Activated CD8-positive, alpha-beta T cell treated with anti-CD3 and anti-CD28 coated beads, Interleukin-2, amount 10 ng/mL, durations not matched to agents 7 days and 5 days (primary cell): ENCODE measurements around the gene ENTHD1. TPM values are rescaled to one million over a fixed set of nuclear protein-coding genes. Genes with fewer than 3 reads are reported as not detected.
A peak's percentile ranks its signal among the peaks of the same experiment; 100 is the strongest.

ENCODE experiments used
- ATAC-seq: fragments of 150-1000 bp; cut with Tn5 transposase; one replicate; pipeline ENCODE4 v1.10.0; 2021; ENCODE audit warnings: moderate library complexity
- CTCF ChIA-PET: fragments of 350-600 bp; sonication (Branson Sonifier 250); formaldehyde crosslinking; loops from one replicate; lab custom pipeline; 2021; ENCODE audit warnings: antibody characterized with exemption; lab: Charles Lee
- POLR2A ChIA-PET: fragments of 350-600 bp; sonication (Branson Sonifier 250); formaldehyde crosslinking; loops from one replicate; lab custom pipeline; 2021; ENCODE audit warnings: antibody characterized with exemption; lab: Charles Lee
- DNase-seq: peaks from one replicate; pipeline ENCODE4 v3.0.0-alpha.2; 2020
- H3K27ac Mint-ChIP-seq: one replicate; pipeline ENCODE4 v1.8.0; 2021; ENCODE audit warnings: mild to moderate bottlenecking, mixed read lengths
- H3K27me3 Mint-ChIP-seq: one replicate; pipeline ENCODE4 v1.8.0; 2021; ENCODE audit warnings: low read depth, mixed read lengths
- H3K36me3 Mint-ChIP-seq: one replicate; pipeline ENCODE4 v1.8.0; 2021; ENCODE audit warnings: low read depth, mixed read lengths
- H3K4me1 Mint-ChIP-seq: one replicate; pipeline ENCODE4 v1.8.0; 2021; ENCODE audit warnings: low read depth, mixed read lengths
- H3K4me3 Mint-ChIP-seq: one replicate; pipeline ENCODE4 v1.8.0; 2021; ENCODE audit warnings: mild to moderate bottlenecking, mixed read lengths
- H3K9me3 Mint-ChIP-seq: one replicate; pipeline ENCODE4 v1.8.0; 2022; ENCODE audit warnings: mixed read lengths; ENCODE audit not compliant: insufficient read depth
- total RNA-seq, 2 experiments: library from RNA; stranded (reverse); gene quantifications; one replicate each; pipeline ENCODE4 v1.2.3, GENCODE V29; 2021

ENTHD1 gene
- total RNA-seq: under 1 TPM in 1 of 2 experiments, not detected in 1; 0.11 TPM

DNA sequence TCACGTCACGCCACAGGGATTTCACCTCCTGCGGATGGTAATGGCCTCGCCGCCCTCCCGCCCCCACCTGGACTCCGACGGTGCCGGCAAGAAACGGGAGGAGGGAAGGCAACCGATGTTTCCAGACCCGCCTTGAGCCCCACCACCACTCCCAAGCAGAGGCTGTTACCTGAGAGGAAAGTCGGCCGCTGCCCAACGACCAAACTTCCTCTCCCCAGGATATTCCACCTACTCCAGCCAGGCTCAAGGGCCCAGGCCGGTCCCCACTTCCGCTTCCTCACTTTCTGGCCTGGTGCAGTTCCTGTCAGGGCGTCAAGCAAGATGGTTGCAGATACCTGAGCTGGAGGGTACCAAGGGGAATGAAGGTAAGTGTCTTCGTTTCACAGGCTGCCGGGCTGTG lies at the start of gene ENTHD1:
Gene ENTHD1, minus strand, starts transcription at position 235 of the 400 bp plus-strand sequence. CDS start 6,012 bp downstream, outside the sequence.
- DNase-seq: no peak
- POLR2A ChIA-PET: no interaction called here
- CTCF ChIA-PET: no interaction called here
- no peak within 1 kb of the TSS for H3K27ac Mint-ChIP-seq
- peaks cover 9% of the 10 kb centered on the region for H3K4me1 Mint-ChIP-seq
- H3K36me3 Mint-ChIP-seq: no peaks in the 10 kb centered on the region
- no peaks in the 10 kb centered on the region for H3K9me3 Mint-ChIP-seq
- no peaks in the 10 kb centered on the region for H3K27me3 Mint-ChIP-seq
- no peak for ATAC-seq
- no peak within 1 kb of the TSS for H3K4me3 Mint-ChIP-seq

DNA sequence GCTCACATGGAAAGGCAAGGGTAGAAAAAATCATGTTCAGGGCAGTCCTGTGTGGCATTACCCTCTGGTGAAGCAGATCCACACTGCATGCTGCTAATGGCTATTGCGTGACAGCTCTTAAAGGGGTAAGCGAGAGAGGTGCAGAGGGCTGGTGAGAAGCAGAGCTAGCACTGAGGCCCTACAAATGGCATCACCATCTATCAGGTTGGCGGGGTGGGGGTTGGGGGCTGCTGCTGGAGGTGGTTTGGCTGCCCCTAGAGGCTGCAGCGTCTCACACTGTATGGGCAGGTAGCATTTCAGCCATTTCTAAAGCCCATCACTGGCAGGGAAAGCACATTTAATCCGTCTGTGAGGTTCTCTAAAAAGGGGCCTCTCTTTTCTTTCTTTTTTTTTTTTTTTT lies 49.8 kb upstream of the ENTHD1 start:
- POLR2A ChIA-PET: interaction anchor here (0.6 to 2.7 kb wide), 10 partner anchors 9 to 423 kb away, joined by 3 to 12 read pairs (median 4); partner anchors contain the start of genes ATF4 and TMA7B
- ATAC-seq (peak; percentile 35), DNase-seq (peak; percentile 71)
- H3K9me3 Mint-ChIP-seq: no peaks in the 10 kb centered on the region
- peak overlapping the region; percentile 68 for H3K4me3 Mint-ChIP-seq
- no peaks in the 10 kb centered on the region for H3K27me3 Mint-ChIP-seq
- CTCF ChIA-PET: interaction anchor here (0.9 to 7.2 kb wide), 23 partner anchors 9 to 409 kb away, joined by 3 to 79 read pairs (median 6); no protein-coding TSS in a partner anchor
- peaks cover 95% of the 10 kb centered on the region for H3K4me1 Mint-ChIP-seq
- peak overlapping the region; percentile 88 for H3K27ac Mint-ChIP-seq
- peaks cover 77% of the 10 kb centered on the region for H3K36me3 Mint-ChIP-seq

- Mint-ChIP-seq H3K4me1 (peaks cover 95% of the 10 kb centered on the region), H3K4me3 (peak overlapping the region; percentile 68), H3K27me3 (no peaks in the 10 kb centered on the region), H3K36me3 (peaks cover 79% of the 10 kb centered on the region), H3K9me3 (no peaks in the 10 kb centered on the region), H3K27ac (peak overlapping the region; percentile 88)
- CTCF ChIA-PET: interaction anchor here (0.7 to 7.2 kb wide), 25 partner anchors 9 to 408 kb away, joined by 3 to 79 read pairs (median 6); no protein-coding TSS in a partner anchor
- DNase-seq (peak; percentile 50), ATAC-seq (peak; percentile 37)
- POLR2A ChIA-PET: interaction anchor here (0.6 to 2.7 kb wide), 12 partner anchors 9 to 423 kb away, joined by 3 to 12 read pairs (median 4); partner anchors contain the start of genes ATF4 and TMA7B
These were observed 49.1 kb upstream of the ENTHD1 start for GRCh38 chr22:39942439-39943230.

GRCh38 chr22:39941601-39942000 lies 48.0 kb upstream of the ENTHD1 start:
- ChIA-PET POLR2A (interaction anchor here (0.6 to 2.7 kb wide), 4 partner anchors 11 to 401 kb away, joined by 3 to 12 read pairs (median 4); no protein-coding TSS in a partner anchor), CTCF (interaction anchor here (0.6 to 7.2 kb wide), 11 partner anchors 8 to 407 kb away, joined by 3 to 79 read pairs (median 11); no protein-coding TSS in a partner anchor)
- no peaks in the 10 kb centered on the region for H3K9me3 Mint-ChIP-seq
- H3K4me1 Mint-ChIP-seq: peaks cover 95% of the 10 kb centered on the region
- ATAC-seq: no peak
- no peak for DNase-seq
- H3K27ac Mint-ChIP-seq: peak overlapping the region; percentile 85
- H3K4me3 Mint-ChIP-seq: peak overlapping the region; percentile 60
- no peaks in the 10 kb centered on the region for H3K27me3 Mint-ChIP-seq
- H3K36me3 Mint-ChIP-seq: peaks cover 78% of the 10 kb centered on the region

GRCh38 chr22:39940757-39941305 lies 47.3 kb upstream of the ENTHD1 start:
- H3K27ac Mint-ChIP-seq: peak overlapping the region; percentile 74
- no peaks in the 10 kb centered on the region for H3K9me3 Mint-ChIP-seq
- POLR2A ChIA-PET: no interaction called here
- DNase-seq (peak; percentile 61), ATAC-seq (peak; percentile 45)
- H3K36me3 Mint-ChIP-seq: peaks cover 83% of the 10 kb centered on the region
- CTCF ChIA-PET: interaction anchor here (1.0 to 7.2 kb wide), 4 partner anchors 7 to 44 kb away, joined by 5 to 79 read pairs (median 26); no protein-coding TSS in a partner anchor
- H3K27me3 Mint-ChIP-seq: no peaks in the 10 kb centered on the region
- H3K4me1 Mint-ChIP-seq: peaks cover 96% of the 10 kb centered on the region
- peak overlapping the region; percentile 60 for H3K4me3 Mint-ChIP-seq

GRCh38 chr22:39939830-39940229 lies 46.3 kb upstream of the ENTHD1 start:
- DNase-seq (no peak), ATAC-seq (no peak)
- Mint-ChIP-seq H3K9me3 (no peaks in the 10 kb centered on the region), H3K27me3 (no peaks in the 10 kb centered on the region), H3K4me1 (peaks cover 97% of the 10 kb centered on the region), H3K36me3 (peaks cover 85% of the 10 kb centered on the region), H3K27ac (peak overlapping the region; percentile 74), H3K4me3 (peak overlapping the region; percentile 60)
- ChIA-PET POLR2A (interaction anchor here (0.7 to 1.6 kb wide), 6 partner anchors 11 to 104 kb away, joined by 3 to 5 read pairs (median 3); no protein-coding TSS in a partner anchor), CTCF (interaction anchor here (0.6 to 4.0 kb wide), 7 partner anchors 11 to 411 kb away, joined by 3 to 12 read pairs (median 4); no protein-coding TSS in a partner anchor)

DNA sequence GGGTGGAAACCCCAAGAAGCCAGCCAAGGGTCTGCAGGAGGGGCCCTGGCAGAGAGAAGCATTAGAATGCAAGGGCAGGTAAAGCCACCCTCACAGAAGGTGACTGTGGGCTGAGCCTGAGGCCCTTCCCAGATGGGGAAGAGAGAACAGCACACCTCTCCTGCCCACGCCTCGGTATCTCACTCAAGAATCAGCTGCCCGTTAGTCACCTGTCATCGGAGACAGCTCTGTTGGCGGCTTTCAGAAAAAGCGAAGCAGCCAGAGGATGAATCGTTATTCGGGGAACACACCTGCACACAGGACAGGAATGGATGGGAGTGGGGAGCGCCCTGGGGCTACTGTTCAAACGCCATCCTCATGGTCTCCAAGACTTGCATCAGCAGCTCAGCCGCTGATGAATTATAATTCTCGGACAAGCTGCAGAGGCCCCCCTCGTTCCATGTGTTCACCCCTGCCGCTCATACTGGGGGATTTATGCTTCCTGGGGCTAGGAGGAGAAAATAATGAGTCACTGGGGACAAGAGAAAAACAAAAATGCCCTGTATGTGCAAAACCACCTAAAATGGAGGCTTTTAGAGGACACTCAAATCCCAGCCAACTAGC lies 45.0 kb upstream of the ENTHD1 start:
- Mint-ChIP-seq H3K27me3 (no peaks in the 10 kb centered on the region), H3K9me3 (no peaks in the 10 kb centered on the region), H3K27ac (peak overlapping the region; percentile 84), H3K4me1 (peaks cover 97% of the 10 kb centered on the region), H3K36me3 (peaks cover 86% of the 10 kb centered on the region), H3K4me3 (peak overlapping the region; percentile 68)
- peak; percentile 14 for ATAC-seq
- DNase-seq: no peak
- CTCF ChIA-PET: interaction anchor here (0.6 to 4.0 kb wide), 11 partner anchors 10 to 418 kb away, joined by 3 to 12 read pairs (median 3); partner anchors contain the start of gene ATF4
- POLR2A ChIA-PET: interaction anchor here (0.6 to 1.7 kb wide), 7 partner anchors 11 to 1066 kb away, joined by 3 to 7 read pairs (median 3); no protein-coding TSS in a partner anchor

GRCh38 chr22:39937906-39938305 lies 44.3 kb upstream of the ENTHD1 start:
- Mint-ChIP-seq H3K9me3 (no peaks in the 10 kb centered on the region), H3K27ac (peak overlapping the region; percentile 84), H3K27me3 (no peaks in the 10 kb centered on the region), H3K36me3 (peaks cover 86% of the 10 kb centered on the region), H3K4me1 (peaks cover 97% of the 10 kb centered on the region), H3K4me3 (peak overlapping the region; percentile 68)
- DNase-seq: no peak
- CTCF ChIA-PET: interaction anchor here (0.6 to 4.0 kb wide), 11 partner anchors 11 to 417 kb away, joined by 3 to 12 read pairs (median 4); partner anchors contain the start of gene ATF4
- no peak for ATAC-seq
- POLR2A ChIA-PET: interaction anchor here (0.6 to 1.7 kb wide), 7 partner anchors 10 to 1066 kb away, joined by 3 to 7 read pairs (median 3); no protein-coding TSS in a partner anchor

GRCh38 chr22:39936523-39937145 lies 43.1 kb upstream of the ENTHD1 start:
- no peak for DNase-seq
- Mint-ChIP-seq H3K27ac (peak overlapping the region; percentile 84), H3K36me3 (peaks cover 86% of the 10 kb centered on the region), H3K4me3 (peak overlapping the region; percentile 68), H3K27me3 (no peaks in the 10 kb centered on the region), H3K4me1 (peaks cover 88% of the 10 kb centered on the region), H3K9me3 (no peaks in the 10 kb centered on the region)
- ChIA-PET POLR2A (interaction anchor here (1.0 to 1.2 kb wide), 3 partner anchors 14 to 25 kb away, joined by 3 to 5 read pairs (median 5); no protein-coding TSS in a partner anchor), CTCF (interaction anchor here (1.2 to 4.0 kb wide), 4 partner anchors 12 to 408 kb away, joined by 3 to 12 read pairs (median 8); no protein-coding TSS in a partner anchor)
- ATAC-seq: no peak

DNA sequence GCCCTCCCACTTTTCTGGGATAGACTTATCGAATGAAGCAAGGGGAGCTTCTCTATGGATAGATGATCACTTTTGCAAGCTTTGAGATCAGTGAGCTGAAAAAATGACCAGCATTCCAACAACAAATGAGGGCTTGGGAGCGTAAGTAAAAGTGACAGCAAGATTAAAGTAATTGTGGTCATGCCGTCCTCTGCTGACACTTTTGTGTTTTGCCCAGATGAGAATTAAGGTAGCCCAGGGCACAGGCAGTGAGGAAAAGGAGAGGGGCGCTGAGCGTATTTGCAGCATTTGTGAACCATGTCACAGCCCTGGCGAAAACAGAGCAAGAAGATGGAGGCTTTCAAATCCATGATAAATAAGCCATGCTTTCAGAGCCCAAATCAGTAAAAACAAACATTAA lies 42.1 kb upstream of the ENTHD1 start:
- peak overlapping the region; percentile 68 for H3K4me3 Mint-ChIP-seq
- H3K9me3 Mint-ChIP-seq: no peaks in the 10 kb centered on the region
- DNase-seq (no peak), ATAC-seq (no peak)
- H3K36me3 Mint-ChIP-seq: peaks cover 78% of the 10 kb centered on the region
- POLR2A ChIA-PET: interaction anchor here (0.7 to 1.7 kb wide), 6 partner anchors 9 to 30 kb away, joined by 3 to 5 read pairs (median 4); no protein-coding TSS in a partner anchor
- peaks cover 78% of the 10 kb centered on the region for H3K4me1 Mint-ChIP-seq
- H3K27me3 Mint-ChIP-seq: no peaks in the 10 kb centered on the region
- H3K27ac Mint-ChIP-seq: peak overlapping the region; percentile 84
- CTCF ChIA-PET: interaction anchor here (0.7 to 4.3 kb wide), 9 partner anchors 9 to 401 kb away, joined by 3 to 79 read pairs (median 15); no protein-coding TSS in a partner anchor
